GM12878 (cell line): ENCODE data around the gene THSD4. TPM values are rescaled to one million over a fixed set of nuclear protein-coding genes. Genes with fewer than 3 reads are reported as not detected.

Experiments used
- ATAC-seq: fragments of 200-7000 bp; cut with Tn5 transposase; 3 replicates; pipeline ENCODE4 v1.9.1; 2020; ENCODE audit warnings: mild to moderate bottlenecking, moderate library complexity
- BruUV-seq: library from RNA; stranded (reverse); fragments of 400-500 nt; replicated peaks from 2 replicates; lab custom pipeline; 2021; lab: Mats Ljungman, UMichigan
- CTCF ChIA-PET: fragments of 300-600 bp; sonication (Branson Sonifier 250); formaldehyde crosslinking; extraction: SDS; loops from one replicate; lab custom pipeline; 2021; ENCODE audit warnings: inconsistent platforms; lab: Yijun Ruan, JAX
- POLR2A ChIA-PET: fragments of 350-600 bp; formaldehyde crosslinking; extraction: SDS; loops from one replicate; lab custom pipeline; 2021; ENCODE audit warnings: inconsistent platforms; lab: Charles Lee
- RAD21 ChIA-PET: fragments of 300-600 bp; sonication (Branson Sonifier 250); formaldehyde crosslinking; loops from one replicate; lab custom pipeline; 2023; ENCODE audit warnings: antibody characterized with exemption; ENCODE audit not compliant: unreplicated experiment; lab: Charles Lee
- SMC1A ChIA-PET: fragments of 300-600 bp; sonication (Branson Sonifier 250); formaldehyde crosslinking; loops from one replicate; lab custom pipeline; 2023; ENCODE audit not compliant: unreplicated experiment, uncharacterized antibody; lab: Charles Lee
- DNase-seq: peaks from one replicate; pipeline ENCODE4 v3.0.0-alpha.2; 2011; ENCODE audit warnings: low read depth, low spot score
- FAIRE-seq: peaks from 3 replicates; lab custom pipeline; 2011; peaks lifted over from hg19 to GRCh38; lab: Jason Lieb, UNC
- H2AFZ ChIP-seq: 2 replicates; pipeline ENCODE4 v1.6.0; 2011; ENCODE audit warnings: low read depth, low read length, control low read depth; ENCODE audit not compliant: control insufficient read depth
- H3K27ac ChIP-seq: 2 replicates; pipeline ENCODE4 v1.5.1; 2011; ENCODE audit warnings: control low read depth; ENCODE audit not compliant: control insufficient read depth, insufficient read depth
- H3K27me3 ChIP-seq, 2 experiments: replicated peaks in 1 of 2; 2 replicates each; pipeline versions ENCODE4 v1.6.0 to v1.6.1; 2011; ENCODE audit warnings: low read length in 1 of 2; ENCODE audit not compliant: control insufficient read depth in 2 of 2, insufficient read depth in 2 of 2
- H3K36me3 ChIP-seq, 2 experiments: 2 replicates each; pipeline ENCODE4 v1.5.1; 2011; ENCODE audit warnings: low read length in 1 of 2; ENCODE audit not compliant: control insufficient read depth in 2 of 2, insufficient read depth in 2 of 2
- H3K4me1 ChIP-seq: 2 replicates; pipeline ENCODE4 v1.6.1; 2011; ENCODE audit warnings: mild to moderate bottlenecking, low read length, moderate library complexity, mixed read lengths; ENCODE audit not compliant: control insufficient read depth, insufficient read depth
- H3K4me2 ChIP-seq: 2 replicates; pipeline ENCODE4 v1.6.0; 2011; ENCODE audit warnings: control low read depth; ENCODE audit not compliant: control insufficient read depth, insufficient read depth
- H3K4me3 ChIP-seq: fragments of 200-600 bp; sonication (generic); 2 replicates; pipeline ENCODE4 v1.5.1; 2016
- H3K79me2 ChIP-seq: 2 replicates; pipeline ENCODE4 v1.6.0; 2011; ENCODE audit warnings: low read length; ENCODE audit not compliant: control insufficient read depth, insufficient read depth
- H3K9ac ChIP-seq: 2 replicates; pipeline ENCODE4 v1.8.0; 2011; ENCODE audit warnings: low read length, control low read depth, mixed read lengths; ENCODE audit not compliant: control insufficient read depth, insufficient read depth
- H3K9me3 ChIP-seq: replicated peaks from 3 replicates; pipeline ENCODE4 v1.5.1; 2011; ENCODE audit warnings: mild to moderate bottlenecking, low read length; ENCODE audit not compliant: control insufficient read depth, insufficient read depth
- H4K20me1 ChIP-seq: 2 replicates; pipeline ENCODE4 v1.6.0; 2011; ENCODE audit not compliant: control insufficient read depth, insufficient read depth
- BACH1 ChIP-seq: fragments of 450-650 bp; IDR thresholded peaks from 2 replicates; pipeline ENCODE4 v1.6.1; 2017; ENCODE audit warnings: mild to moderate bottlenecking, borderline replicate concordance
- BMI1 ChIP-seq: fragments of 450-650 bp; IDR thresholded peaks from 2 replicates; pipeline ENCODE4 v1.6.1; 2016; ENCODE audit warnings: mild to moderate bottlenecking, moderate library complexity, borderline replicate concordance
- CHD1 ChIP-seq: IDR thresholded peaks from 2 replicates; pipeline ENCODE4 v1.6.1; 2012; ENCODE audit warnings: low read depth, low read length, improper control_type of control experiment
- FOXM1 ChIP-seq: IDR thresholded peaks from 2 replicates; pipeline ENCODE4 v1.6.1; 2012; ENCODE audit warnings: low read depth, mild to moderate bottlenecking, inconsistent platforms, low read length, moderate library complexity
- KLF5 ChIP-seq: fragments of 450-650 bp; IDR thresholded peaks from 2 replicates; pipeline ENCODE4 v1.6.1; 2014; ENCODE audit warnings: mild to moderate bottlenecking; ENCODE audit not compliant: partially characterized antibody
- MEF2B ChIP-seq: fragments of 450-650 bp; IDR thresholded peaks from 2 replicates; pipeline ENCODE4 v1.6.1; 2018; ENCODE audit warnings: mild to moderate bottlenecking, moderate library complexity; ENCODE audit not compliant: partially characterized antibody, poor library complexity, severe bottlenecking
- MLLT1 ChIP-seq: fragments of 450-650 bp; IDR thresholded peaks from 2 replicates; pipeline ENCODE4 v1.6.1; 2016; ENCODE audit warnings: mild to moderate bottlenecking
- MXI1 ChIP-seq: fragments of 150-350 bp; IDR thresholded peaks from 2 replicates; pipeline ENCODE4 v1.6.1; 2011; ENCODE audit warnings: low read depth, mild to moderate bottlenecking, inconsistent platforms, low read length, improper control_type of control experiment
- NBN ChIP-seq: fragments of 450-650 bp; IDR thresholded peaks from 2 replicates; pipeline ENCODE4 v1.6.1; 2016
- NFYA ChIP-seq: IDR thresholded peaks from 2 replicates; pipeline ENCODE4 v1.6.1; 2011; ENCODE audit warnings: low read depth, mild to moderate bottlenecking, low read length, improper control_type of control experiment, borderline replicate concordance
- PBX3 ChIP-seq: IDR thresholded peaks from 2 replicates; pipeline ENCODE4 v1.6.1; 2011; ENCODE audit warnings: mild to moderate bottlenecking, low read depth, low read length, moderate library complexity; ENCODE audit not compliant: insufficient replicate concordance
- PML ChIP-seq: IDR thresholded peaks from 2 replicates; pipeline ENCODE4 v1.6.1; 2012; ENCODE audit warnings: low read length, inconsistent platforms
- POLR2A ChIP-seq: IDR thresholded peaks from 2 replicates; pipeline ENCODE4 v1.6.1; 2011; ENCODE audit warnings: low read depth, mild to moderate bottlenecking, low read length
- RELB ChIP-seq: fragments of 450-650 bp; IDR thresholded peaks from 2 replicates; pipeline ENCODE4 v1.6.1; 2017; ENCODE audit warnings: low read depth, mild to moderate bottlenecking, moderate library complexity
- RUNX3 ChIP-seq: IDR thresholded peaks from 2 replicates; pipeline ENCODE4 v1.6.1; 2012; ENCODE audit warnings: low read length, inconsistent platforms
- SIN3A ChIP-seq: IDR thresholded peaks from 2 replicates; pipeline ENCODE4 v1.6.1; 2012; ENCODE audit warnings: low read depth, low read length, improper control_type of control experiment
- SIX5 ChIP-seq: IDR thresholded peaks from 2 replicates; pipeline ENCODE4 v1.6.1; 2011; ENCODE audit warnings: mild to moderate bottlenecking, low read depth, low read length, moderate library complexity; ENCODE audit not compliant: severe bottlenecking
- SPI1 ChIP-seq: IDR thresholded peaks from 2 replicates; pipeline ENCODE4 v1.6.1; 2011; ENCODE audit warnings: low read depth, mild to moderate bottlenecking, low read length, moderate library complexity, borderline replicate concordance; ENCODE audit not compliant: insufficient read depth
- ZBED1 ChIP-seq: IDR thresholded peaks from 2 replicates; pipeline ENCODE4 v1.6.1; 2016; ENCODE audit warnings: borderline replicate concordance
- ZNF24 ChIP-seq: fragments of 450-650 bp; IDR thresholded peaks from 2 replicates; pipeline ENCODE4 v1.6.1; 2017; ENCODE audit warnings: antibody characterized with exemption, mild to moderate bottlenecking
- WGBS: methylation state at CpG from one replicate; pipeline ENCODE4 v1.1.6; 2016; ENCODE audit warnings: low lambda C conversion rate; ENCODE audit not compliant: insufficient replicate concordance, insufficient coverage; ENCODE audit errors: missing lambda C conversion rate; 5-methylcytosine and 5-hydroxymethylcytosine counted together
- in situ Hi-C: fragments of 300-500 bp; cut with MboI; formaldehyde crosslinking; loops from 9 replicates; pipeline ENCODE4 v1.14.3; 2018; ENCODE audit warnings: mixed read lengths
- intact Hi-C: fragments of 100-400 bp; cut with micrococcal nuclease; formaldehyde crosslinking; loops from one replicate; pipeline ENCODE4 v1.14.2; 2022; ENCODE audit not compliant: unreplicated experiment
- polyA plus RNA-seq, 11 experiments: library from polyadenylated mRNA; depleted of rRNA in 4 of 11; unstranded in 6 of 11; stranded (reverse) in 5 of 11; fragments of >200 nt; fragmentation: Nextera tagmentation in 4 of 11; fragmentation: Illumina TruSeq in 1 of 11; extraction: Ambion mirVana in 4 of 11; extraction: Trizol in 1 of 11; gene quantifications; 1 replicate in 1 of 11; 2 replicates in 10 of 11; pipeline versions ENCODE4 v1.2.1 to v1.2.3, GENCODE V29; 2011 to 2016; ENCODE audit warnings: inconsistent platforms in 2 of 11, missing spikeins in 2 of 11, low read depth in 1 of 11
- total RNA-seq, 4 experiments: library from RNA; depleted of rRNA in 3 of 4; stranded (reverse); fragments of >200 nt in 3 of 4; fragmentation: Illumina TruSeq in 1 of 4; extraction: Trizol in 1 of 4; gene quantifications; 2 replicates each; pipeline versions ENCODE4 v1.2.1 to v1.2.3, GENCODE V29; 2013 to 2021

Gene THSD4
- total and polyA plus RNA-seq, 10 of the 15 experiments (the other 5 are each of a cell fraction or from before 2014, with no cell fraction given) = 0.04 to 0.13 (median 0.05) TPM; not detected in 7

GRCh38 chr15:71822890-71823630, 707.8 kb downstream of the THSD4 start (continued):
- TF ChIP-seq FOXM1 = no peak

GRCh38 chr15:71823801-71824200, 708.5 kb downstream of the THSD4 start:
- intact Hi-C loops (no loop called here), in situ Hi-C loops (no loop called here)
- ChIA-PET POLR2A (no interaction called here), RAD21 (interaction anchor here (0.5 kb wide), 1 partner anchor 27 kb away, joined by 4 read pairs; no protein-coding TSS in a partner anchor), CTCF (no interaction called here), SMC1A (no interaction called here)
- BruUV-seq = no TSS peak
- Histone ChIP-seq H3K79me2 (no peaks in the 10 kb centered on the region), H3K27me3 (no peaks in the 10 kb centered on the region), H3K4me3 (no peak overlapping the region), H3K9me3 (peaks cover 13% of the 10 kb centered on the region), H3K27ac (no peak overlapping the region), H3K4me1 (no peaks in the 10 kb centered on the region), H3K9ac (no peak overlapping the region), H3K4me2 (no peak overlapping the region), H3K36me3 (peaks cover 0 to 10% of the 10 kb centered on the region in 2 experiments; a peak in 2 of 4 replicates), H2AFZ (no peak overlapping the region), H4K20me1 (no peaks in the 10 kb centered on the region)
- ATAC-seq (no peak), FAIRE-seq (no peak), DNase-seq (no peak)
- WGBS = 53% methylated on average over 3 of the region's 3 CpGs
- TF ChIP-seq ZBED1 = no peak
- TF ChIP-seq RUNX3 = no peak
- no peak for TF ChIP-seq KLF5
- no peak for TF ChIP-seq MLLT1
- TF ChIP-seq BACH1 = no peak
- TF ChIP-seq RELB = no peak
- TF ChIP-seq PBX3 = no peak
- TF ChIP-seq MXI1 = no peak
- TF ChIP-seq MEF2B = no peak
- no peak for TF ChIP-seq POLR2A
- TF ChIP-seq SPI1 = no peak
- TF ChIP-seq ZNF24 = no peak
- TF ChIP-seq SIN3A = no peak
- TF ChIP-seq BMI1 = no peak
- no peak for TF ChIP-seq SIX5
- no peak for TF ChIP-seq PML
- TF ChIP-seq NBN = no peak
- no peak for TF ChIP-seq NFYA
- TF ChIP-seq CHD1 = no peak
